ENCODE measurements around the gene CLIP2. TPM values are rescaled to one million over a fixed set of nuclear protein-coding genes. Genes with fewer than 3 reads are reported as not detected.

The CLIP2 gene
- total RNA-seq, 1 experiment from 2014 or later: 21.6 TPM

DNA sequence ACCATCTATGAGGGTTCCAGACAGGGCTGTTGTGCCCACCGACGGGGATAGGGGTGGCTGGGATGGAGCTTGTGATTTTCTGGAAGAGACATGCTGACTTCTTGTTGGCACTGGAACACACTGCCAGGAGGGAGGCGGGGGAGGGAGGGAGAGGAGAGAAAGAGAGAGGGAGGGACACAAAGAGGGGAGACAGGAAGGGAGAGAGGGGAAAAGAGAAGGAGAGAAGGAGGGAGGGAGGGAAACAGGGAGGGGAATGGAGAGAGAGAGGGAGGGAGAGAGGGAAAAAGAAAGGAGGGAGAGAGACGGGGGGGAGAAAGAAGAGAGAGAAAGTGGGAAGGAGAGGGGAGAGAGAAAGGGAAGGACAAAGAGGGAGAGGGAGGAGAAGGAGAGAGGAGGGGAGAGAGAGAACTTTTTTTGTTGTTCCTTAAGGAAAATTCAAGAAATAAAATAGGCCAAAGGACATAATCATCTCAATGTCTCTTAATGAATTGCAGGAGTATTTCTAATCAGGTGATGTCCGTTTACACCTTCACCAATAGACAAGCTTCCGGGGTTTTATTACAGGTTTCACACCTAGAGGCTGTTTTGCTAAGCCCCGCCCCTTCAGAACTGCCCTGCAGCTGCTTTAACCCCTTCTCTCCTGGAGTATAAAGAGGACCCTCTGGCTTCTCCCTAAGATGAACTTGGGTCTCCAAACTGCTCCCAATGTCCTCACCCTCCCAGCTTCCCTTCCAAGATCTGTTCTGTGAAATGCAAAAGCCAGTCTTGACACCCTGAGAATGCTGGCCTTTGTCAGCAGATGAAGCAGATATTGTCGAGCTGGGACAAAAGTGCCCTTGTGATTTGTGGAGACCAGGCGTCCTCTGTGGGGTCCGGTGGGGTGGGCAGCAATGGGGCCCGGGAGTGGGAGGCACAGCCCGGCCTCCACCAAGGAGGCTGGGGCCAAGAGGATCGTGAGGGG lies 82.5 kb downstream of the CLIP2 start:
- WGBS (ENCODE audit: extremely low coverage, insufficient read length, low lambda C conversion rate): no CpG with 5 or more reads among the region's 13 CpGs
- Histone ChIP-seq H4K91ac (ENCODE audit: insufficient read length, low read depth, low read length) (no peak overlapping the region), H3K9me3 (ENCODE audit: control insufficient read depth, low read depth, low read length) (no peaks in the 10 kb centered on the region), H3K79me2 (ENCODE audit: insufficient read depth, low read length) (no peaks in the 10 kb centered on the region), H3K9ac (ENCODE audit: extremely low read depth, insufficient read length, low read length) (no peak overlapping the region), H2AFZ (ENCODE audit: low read length) (no peak overlapping the region), H3K4ac (ENCODE audit: low read depth, low read length) (no peak overlapping the region), H3K27ac (ENCODE audit: insufficient read length, low read depth, low read length) (no peak overlapping the region), H2BK5ac (ENCODE audit: insufficient read length, low read length) (no peak overlapping the region), H3K14ac (ENCODE audit: insufficient read depth, low read length) (no peak overlapping the region; the same call in 1 of the 2 replicates), H3K23me2 (ENCODE audit: insufficient read length, low read depth, low read length, poor library complexity, severe bottlenecking) (peaks cover 14% of the 10 kb centered on the region), H4K20me1 (ENCODE audit: control insufficient read depth, insufficient read depth, insufficient read length) (no peaks in the 10 kb centered on the region), H3T11ph (ENCODE audit: low read length) (no peak overlapping the region), H3K79me1 (ENCODE audit: insufficient read depth, low read depth, low read length, poor library complexity, severe bottlenecking) (no peaks in the 10 kb centered on the region), H2BK20ac (ENCODE audit: low read depth, low read length, poor library complexity, severe bottlenecking) (no peak overlapping the region), H2BK120ac (ENCODE audit: low read depth, low read length, poor library complexity, severe bottlenecking) (no peak overlapping the region), H3K56ac (ENCODE audit: insufficient read length, low read depth, low read length) (no peak overlapping the region), H2AK5ac (ENCODE audit: insufficient read length, low read length) (no peak overlapping the region), H3K18ac (ENCODE audit: insufficient read length, low read depth, low read length) (no peak overlapping the region), H3K4me1 (ENCODE audit: insufficient read depth, low read length) (no peaks in the 10 kb centered on the region), H4K5ac (ENCODE audit: insufficient read length, low read depth, low read length) (no peak overlapping the region), H2BK12ac (ENCODE audit: insufficient read length, low read depth, low read length) (no peak overlapping the region), H3K27me3 (ENCODE audit: insufficient read depth, low read length) (no peaks in the 10 kb centered on the region), H3K4me2 (ENCODE audit: insufficient read depth, insufficient read length, low read length) (peak overlapping the region; percentile 72), H4K8ac (replicated peaks; ENCODE audit: insufficient read length, low read depth, low read length) (no peak overlapping the region), H2BK15ac (ENCODE audit: low read depth, low read length) (no peak overlapping the region), H3K23ac (ENCODE audit: insufficient read length, low read depth, low read length) (no peak overlapping the region)
- peak overlapping the region; percentile 70 to 81 for H3K4me3 Mint-ChIP-seq
- H3K27me3 Mint-ChIP-seq (ENCODE audit: low read depth): peaks cover 7% of the 10 kb centered on the region
- H3K4me1 Mint-ChIP-seq: peaks cover 11 to 24% of the 10 kb centered on the region in 2 experiments
- TF ChIP-seq, protein P1, sequence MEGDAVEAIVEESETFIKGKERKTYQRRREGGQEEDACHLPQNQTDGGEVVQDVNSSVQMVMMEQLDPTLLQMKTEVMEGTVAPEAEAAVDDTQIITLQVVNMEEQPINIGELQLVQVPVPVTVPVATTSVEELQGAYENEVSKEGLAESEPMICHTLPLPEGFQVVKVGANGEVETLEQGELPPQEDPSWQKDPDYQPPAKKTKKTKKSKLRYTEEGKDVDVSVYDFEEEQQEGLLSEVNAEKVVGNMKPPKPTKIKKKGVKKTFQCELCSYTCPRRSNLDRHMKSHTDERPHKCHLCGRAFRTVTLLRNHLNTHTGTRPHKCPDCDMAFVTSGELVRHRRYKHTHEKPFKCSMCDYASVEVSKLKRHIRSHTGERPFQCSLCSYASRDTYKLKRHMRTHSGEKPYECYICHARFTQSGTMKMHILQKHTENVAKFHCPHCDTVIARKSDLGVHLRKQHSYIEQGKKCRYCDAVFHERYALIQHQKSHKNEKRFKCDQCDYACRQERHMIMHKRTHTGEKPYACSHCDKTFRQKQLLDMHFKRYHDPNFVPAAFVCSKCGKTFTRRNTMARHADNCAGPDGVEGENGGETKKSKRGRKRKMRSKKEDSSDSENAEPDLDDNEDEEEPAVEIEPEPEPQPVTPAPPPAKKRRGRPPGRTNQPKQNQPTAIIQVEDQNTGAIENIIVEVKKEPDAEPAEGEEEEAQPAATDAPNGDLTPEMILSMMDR (conservative IDR thresholded peaks at IDR 0.05): no peak
- H3K36me3 Mint-ChIP-seq (ENCODE audit: insufficient read depth in 1 of 3, low read depth in 3 of 3): peaks cover 9 to 17% (median 11%) of the 10 kb centered on the region in 3 experiments
- no peaks in the 10 kb centered on the region for H3K9me3 Mint-ChIP-seq
- peak; percentile 81 for DNase-seq
- peak overlapping the region in 2 of 3 experiments; percentile 86 to 88; a peak in 5 of 7 replicates for H3K27ac Mint-ChIP-seq

Measured in H9 (cell line).